K562 (cell line): Measurements from ENCODE around the gene GAPDHS. TPM values are rescaled to one million over a fixed set of nuclear protein-coding genes. Genes with fewer than 3 reads are reported as not detected.

Experiments used
- ATAC-seq: fragments of 200-7000 bp; cut with Tn5 transposase; 3 replicates; pipeline ENCODE4 v1.9.1; 2020; ENCODE audit warnings: moderate library complexity
- BruUV-seq: library from RNA; stranded (reverse); fragments of 400-500 nt; replicated peaks from 2 replicates; lab custom pipeline; 2021; lab: Mats Ljungman, UMichigan
- CTCF ChIA-PET: fragments of 300-600 bp; formaldehyde crosslinking; extraction: SDS; loops from one replicate; lab custom pipeline; 2021; ENCODE audit warnings: low intra/inter-chr PET ratio; lab: Yijun Ruan, JAX
- POLR2A ChIA-PET: fragments of 300-600, 350-650 bp; sonication (Branson Sonifier 250); formaldehyde crosslinking; extraction: SDS; loops from one replicate; lab custom pipeline; 2021; ENCODE audit warnings: antibody characterized with exemption, inconsistent platforms; lab: Yijun Ruan, JAX
- DNase-seq, 4 experiments: peaks; one replicate each; pipeline versions ENCODE4 v3.0.0 to v3.0.0-alpha.2; 2011 to 2018; ENCODE audit warnings: low spot score in 3 of 4, mixed read lengths in 3 of 4; ENCODE audit errors: extremely low read depth in 1 of 4
- FAIRE-seq: peaks from 2 replicates; lab custom pipeline; 2011; peaks lifted over from hg19 to GRCh38; lab: Jason Lieb, UNC
- H2AFZ ChIP-seq: 2 replicates; pipeline ENCODE4 v1.6.0; 2011; ENCODE audit warnings: low read depth, low read length, control low read depth, inconsistent platforms
- H3K27ac ChIP-seq: fragments of 200-600 bp; 3 replicates; pipeline ENCODE4 v1.8.0; 2011; ENCODE audit warnings: low read depth, mild to moderate bottlenecking, control low read depth, inconsistent platforms, low read length, moderate library complexity, mixed read lengths; ENCODE audit errors: extremely low read depth
- H3K27me3 ChIP-seq, 2 experiments: fragments of 300-600 bp in 1 of 2; 2 replicates in 1 of 2; 3 replicates in 1 of 2; pipeline versions ENCODE4 v1.6.0 to v1.8.0; 2011; ENCODE audit warnings: inconsistent platforms in 2 of 2, low read length in 2 of 2, mild to moderate bottlenecking in 1 of 2, mixed read lengths in 1 of 2, moderate library complexity in 1 of 2; ENCODE audit not compliant: control insufficient read depth in 2 of 2, insufficient read depth in 2 of 2
- H3K36me3 ChIP-seq: fragments of 300-600 bp; 3 replicates; pipeline ENCODE4 v1.8.0; 2011; ENCODE audit warnings: mild to moderate bottlenecking, low read length, inconsistent platforms; ENCODE audit not compliant: control insufficient read depth, insufficient read depth
- H3K4me1 ChIP-seq, 2 experiments: fragments of 200-600 bp in 1 of 2; replicated peaks in 1 of 2; 2 replicates in 1 of 2; 3 replicates in 1 of 2; pipeline versions ENCODE4 v1.5.1 to v1.8.0; 2011; ENCODE audit warnings: inconsistent platforms in 2 of 2, low read length in 2 of 2, mild to moderate bottlenecking in 1 of 2, mixed read lengths in 1 of 2, moderate library complexity in 1 of 2; ENCODE audit not compliant: control insufficient read depth in 2 of 2, insufficient read depth in 2 of 2
- H3K4me2 ChIP-seq: 2 replicates; pipeline ENCODE4 v1.6.1; 2011; ENCODE audit warnings: low read length, control low read depth, inconsistent platforms, mixed read lengths; ENCODE audit not compliant: insufficient read depth
- H3K4me3 ChIP-seq: fragments of 200-600 bp; sonication (generic), shearing (Covaris generic); 2 replicates; pipeline ENCODE4 v1.5.1; 2016; ENCODE audit warnings: control low read depth, inconsistent platforms
- H3K79me2 ChIP-seq: fragments of 200-600 bp; 3 replicates; pipeline ENCODE4 v1.8.0; 2011; ENCODE audit warnings: low read length, inconsistent platforms; ENCODE audit not compliant: control insufficient read depth, insufficient read depth
- H3K9ac ChIP-seq, 2 experiments: 2 replicates each; pipeline versions ENCODE4 v1.6.0 to v1.6.1; 2011; ENCODE audit warnings: low read depth in 2 of 2, low read length in 2 of 2, control low read depth in 1 of 2, inconsistent platforms in 1 of 2, mild to moderate bottlenecking in 1 of 2, mixed read lengths in 1 of 2; ENCODE audit not compliant: insufficient read depth in 1 of 2
- H3K9me1 ChIP-seq: one replicate; pipeline ENCODE4 v1.6.0; 2011; ENCODE audit warnings: inconsistent platforms, mild to moderate bottlenecking, low read length, moderate library complexity; ENCODE audit not compliant: control insufficient read depth, insufficient read depth
- H3K9me3 ChIP-seq: replicated peaks from 2 replicates; pipeline ENCODE4 v1.5.1; 2011; ENCODE audit warnings: low read depth, low read length, inconsistent platforms; ENCODE audit not compliant: control insufficient read depth, insufficient read depth
- H4K20me1 ChIP-seq: replicated peaks from 2 replicates; pipeline ENCODE4 v1.6.1; 2011; ENCODE audit warnings: low read length, inconsistent platforms, mixed read lengths; ENCODE audit not compliant: control insufficient read depth, insufficient read depth
- ARHGAP35 ChIP-seq: fragments of 450-650 bp; IDR thresholded peaks from 2 replicates; pipeline ENCODE4 v1.6.1; 2018; ENCODE audit not compliant: partially characterized antibody
- DIDO1 ChIP-seq: fragments of 450-650 bp; IDR thresholded peaks from 2 replicates; pipeline ENCODE4 v1.6.1; 2016; ENCODE audit warnings: low read depth, missing biosample characterization, missing genetic modification characterization
- HMG20B ChIP-seq: fragments of 250-450 bp; sonication (Bioruptor Pico); IDR thresholded peaks from 2 replicates; pipeline ENCODE4 v1.5.0; 2021; ENCODE audit warnings: mild to moderate bottlenecking
- MYBL2 ChIP-seq, 2 experiments: fragments of 450-650 bp in 1 of 2; sonication (generic) in 1 of 2; formaldehyde crosslinking in 1 of 2; IDR thresholded peaks; 2 replicates each; pipeline versions ENCODE4 v1.6.1 to v1.8.1; 2017 to 2022; ENCODE audit warnings: borderline replicate concordance in 1 of 2, inconsistent platforms in 1 of 2, low read depth in 1 of 2, mild to moderate bottlenecking in 1 of 2, missing genetic modification reagents in 1 of 2, moderate library complexity in 1 of 2
- NKRF ChIP-seq: fragments of 450-650 bp; IDR thresholded peaks from 2 replicates; pipeline ENCODE4 v1.6.1; 2016; ENCODE audit warnings: borderline replicate concordance
- POLR2H ChIP-seq: IDR thresholded peaks from 2 replicates; pipeline ENCODE4 v1.6.1; 2016; ENCODE audit warnings: missing genetic modification characterization, low read depth, mild to moderate bottlenecking, control low read depth, missing compliant biosample characterization, moderate library complexity
- PRDM10 ChIP-seq: fragments of 450-650 bp; IDR thresholded peaks from 2 replicates; pipeline ENCODE4 v1.6.1; 2018; ENCODE audit not compliant: partially characterized antibody
- USF1 ChIP-seq: sonication (generic); formaldehyde crosslinking; IDR thresholded peaks from 2 replicates; pipeline ENCODE4 v1.9.0; 2022; ENCODE audit warnings: mild to moderate bottlenecking, missing genetic modification reagents
- ZNF184 ChIP-seq: sonication (generic); formaldehyde crosslinking; IDR thresholded peaks from 2 replicates; pipeline ENCODE4 v1.5.0; 2020; ENCODE audit warnings: missing genetic modification reagents
- ZNF408 ChIP-seq: fragments of 250-450 bp; sonication (Bioruptor Pico); IDR thresholded peaks from 2 replicates; pipeline ENCODE4 v1.4.0; 2020; ENCODE audit warnings: low read depth, mild to moderate bottlenecking, moderate library complexity
- WGBS: fragments of 100-300 bp; shearing (Covaris generic); methylation state at CpG from one replicate; pipeline ENCODE4 v1.1.6; 2016; ENCODE audit warnings: low coverage, mixed read lengths; ENCODE audit not compliant: insufficient coverage; ENCODE audit errors: missing lambda C conversion rate; 5-methylcytosine and 5-hydroxymethylcytosine counted together
- in situ Hi-C: fragments of 300-500 bp; cut with MboI; formaldehyde crosslinking; loops from 4 replicates; pipeline ENCODE4 v1.15.0; 2018; ENCODE audit warnings: inconsistent platforms, mixed read lengths
- intact Hi-C: fragments of 100-400 bp; cut with micrococcal nuclease; formaldehyde crosslinking; loops from 2 replicates; pipeline ENCODE4 v1.14.2; 2022
- polyA plus RNA-seq, 8 experiments: library from polyadenylated mRNA; depleted of rRNA in 4 of 8; stranded (reverse) in 5 of 8; unstranded in 3 of 8; fragments of >200 nt; fragmentation: Nextera tagmentation in 2 of 8; fragmentation: Illumina TruSeq in 1 of 8; extraction: Ambion mirVana in 2 of 8; extraction: Trizol in 1 of 8; gene quantifications; 2 replicates each; pipeline versions ENCODE4 v1.2.1 to v1.2.3, GENCODE V29; 2011 to 2014; ENCODE audit warnings: inconsistent platforms in 1 of 8, missing spikeins in 1 of 8
- total RNA-seq, 7 experiments: library from RNA; depleted of rRNA in 6 of 7; stranded (reverse); fragments of >200 nt in 6 of 7; fragmentation: Illumina TruSeq in 2 of 7; extraction: Trizol in 2 of 7; gene quantifications; 2 replicates each; pipeline versions ENCODE4 v1.2.1 to v1.2.3, GENCODE V29; 2011 to 2021; ENCODE audit warnings: low replicate concordance in 1 of 7

Gene GAPDHS
- total and polyA plus RNA-seq, 9 of the 15 experiments (the other 6 are each of a cell fraction or from before 2014, with no cell fraction given): 0.08 to 0.12 TPM; not detected in 7

- Histone ChIP-seq H3K9me1 (peaks cover 3% of the 10 kb centered on the region), H3K79me2 (no peaks in the 10 kb centered on the region), H4K20me1 (peaks cover 7% of the 10 kb centered on the region; the same call in 1 of the 2 replicates), H3K27me3 (peaks cover 28 to 51% of the 10 kb centered on the region in 2 experiments; a peak in 4 of 5 replicates), H3K4me2 (no peak overlapping the region), H3K27ac (no peak overlapping the region), H3K4me1 (peaks cover 4 to 40% of the 10 kb centered on the region in 2 experiments; a peak in 3 of 5 replicates), H3K36me3 (no peaks in the 10 kb centered on the region), H3K9ac (no peak overlapping the region), H2AFZ (no peak overlapping the region), H3K9me3 (no peaks in the 10 kb centered on the region), H3K4me3 (no peak overlapping the region)
- 39% methylated on average over 21 of the region's 23 CpGs for WGBS
- BruUV-seq: no TSS peak
- no peak for FAIRE-seq
- intact Hi-C loops (loop anchor here (5.0 kb wide), 3 partner anchors 33 to 373 kb away; partner anchors contain the start of gene ETV2), in situ Hi-C loops (no loop called here)
- no peak for DNase-seq
- ChIA-PET POLR2A (interaction anchor here (1.0 kb wide), 1 partner anchor 9 kb away, joined by 3 read pairs; no protein-coding TSS in a partner anchor), CTCF (no interaction called here)
- no peak for ATAC-seq
- TF ChIP-seq USF1 (CRISPR knock-in tag): no peak
- no peak for TF ChIP-seq NKRF
- TF ChIP-seq DIDO1 (tag): no peak
- TF ChIP-seq ARHGAP35: no peak
- TF ChIP-seq POLR2H (tag): no peak
- TF ChIP-seq ZNF408 (CRISPR knock-in tag): no peak
- TF ChIP-seq HMG20B: no peak
- TF ChIP-seq MYBL2 (IDR thresholded peaks at IDR 0.05; ENCODE audit: low read depth): no peak
- no peak for TF ChIP-seq MYBL2 (CRISPR knock-in tag; IDR thresholded peaks at IDR 0.05; ENCODE audit: borderline replicate concordance)
- no peak for TF ChIP-seq ZNF184
- TF ChIP-seq PRDM10: no peak
Observed at GRCh38 chr19:35559781-35560180, 26.5 kb downstream of the GAPDHS start.
